Mucosa of gallbladder (tissue), 1 donor: ENCODE data around the gene SNRPA. TPM values are rescaled to one million over a fixed set of nuclear protein-coding genes. Genes with fewer than 3 reads are reported as not detected.
"Not testable (repeated sequence)": the region's sequence is repeated elsewhere in the genome, so short reads cannot be mapped to it uniquely, and the experiment has no call there.

Experiments used
- DNase-seq: peaks from one replicate; pipeline ENCODE4 v3.0.0-alpha.2; 2020; ENCODE audit warnings: low spot score
- total RNA-seq: library from RNA; stranded (reverse); gene quantifications from one replicate; pipeline ENCODE4 v1.2.1, GENCODE V29; 2021
- donor health status: DM: no; HTN: no; CAD: no.

The SNRPA gene
- total RNA-seq, 1 donor from 2014 or later = 58.1 TPM

GRCh38 chr19:40721140-40721486 lies 29.9 kb upstream of the SNRPA start:
- DNase-seq = no peak

GRCh38 chr19:40721936-40722661 lies 28.9 kb upstream of the SNRPA start:
- no peak for DNase-seq

GRCh38 chr19:40723661-40724254 lies 27.2 kb upstream of the SNRPA start:
- DNase-seq = no peak

DNA sequence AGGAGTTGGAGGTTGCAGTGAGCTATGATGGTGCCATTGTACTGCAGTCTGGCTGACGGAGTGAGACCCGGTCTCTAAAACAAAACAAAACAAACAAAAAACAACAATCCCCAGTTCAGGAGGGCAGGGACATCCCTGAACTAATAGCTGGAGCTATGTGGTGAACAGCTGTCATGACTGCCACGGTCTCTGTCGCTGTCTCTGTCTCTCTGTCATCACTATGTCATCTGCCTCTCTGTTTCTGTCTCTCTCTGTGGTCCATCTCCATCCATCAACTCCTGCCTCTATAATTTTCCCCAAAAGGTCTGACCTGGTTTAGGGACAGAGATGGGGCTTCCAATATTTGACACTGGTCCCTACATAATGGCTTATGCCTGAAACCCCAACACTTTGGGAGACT lies 26.7 kb upstream of the SNRPA start:
- DNase-seq = no peak

GRCh38 chr19:40724855-40725254 lies 26.1 kb upstream of the SNRPA start:
- no peak for DNase-seq

DNA sequence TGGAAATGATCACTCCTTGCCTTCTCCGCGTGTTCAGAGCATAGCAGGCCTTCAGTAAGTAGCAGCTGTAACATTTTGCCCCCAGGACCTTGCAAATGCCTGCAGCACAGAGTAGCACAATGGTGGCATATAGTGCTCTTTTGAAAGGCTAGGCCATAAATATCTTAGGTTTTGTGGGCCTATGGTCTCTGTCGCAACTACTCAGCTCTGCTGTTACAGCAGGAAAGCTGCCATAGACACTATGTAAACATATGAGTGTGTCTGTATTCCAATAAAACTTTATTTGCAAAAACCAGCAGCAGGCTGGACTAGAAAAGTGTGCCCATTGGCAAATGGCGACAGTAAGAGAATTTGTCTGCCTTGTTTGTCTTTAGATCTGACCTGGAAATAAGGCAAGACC lies 24.7 kb upstream of the SNRPA start:
- DNase-seq = no peak

DNA sequence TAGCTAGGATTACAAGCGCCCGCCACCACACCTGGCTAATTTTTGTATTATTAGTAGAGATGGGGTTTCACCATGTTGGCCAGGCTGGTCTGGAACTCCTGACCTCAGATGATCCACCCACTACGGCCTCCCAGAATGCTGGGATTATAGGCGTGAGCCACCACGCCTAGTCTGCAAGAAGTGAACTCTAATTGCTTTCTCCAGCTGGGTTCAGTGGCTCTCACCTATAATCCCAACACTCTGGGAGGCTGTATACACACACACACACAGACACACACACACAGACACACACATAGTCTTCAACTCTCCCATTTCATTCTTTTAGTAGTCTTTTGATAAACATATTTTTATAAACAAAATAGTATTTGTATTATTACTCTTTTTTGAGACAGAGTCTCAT lies 20.9 kb upstream of the SNRPA start:
- DNase-seq = not testable (repeated sequence)

- not testable (repeated sequence) for DNase-seq
Measured at GRCh38 chr19:40732304-40732703, 18.7 kb upstream of the SNRPA start.

- no peak for DNase-seq
Measured at GRCh38 chr19:40733149-40733548, 17.9 kb upstream of the SNRPA start.

- DNase-seq = no peak
Measured at GRCh38 chr19:40735013-40735771, 15.8 kb upstream of the SNRPA start.

- DNase-seq = no peak
Measured at GRCh38 chr19:40736661-40737060, 14.3 kb upstream of the SNRPA start.

DNA sequence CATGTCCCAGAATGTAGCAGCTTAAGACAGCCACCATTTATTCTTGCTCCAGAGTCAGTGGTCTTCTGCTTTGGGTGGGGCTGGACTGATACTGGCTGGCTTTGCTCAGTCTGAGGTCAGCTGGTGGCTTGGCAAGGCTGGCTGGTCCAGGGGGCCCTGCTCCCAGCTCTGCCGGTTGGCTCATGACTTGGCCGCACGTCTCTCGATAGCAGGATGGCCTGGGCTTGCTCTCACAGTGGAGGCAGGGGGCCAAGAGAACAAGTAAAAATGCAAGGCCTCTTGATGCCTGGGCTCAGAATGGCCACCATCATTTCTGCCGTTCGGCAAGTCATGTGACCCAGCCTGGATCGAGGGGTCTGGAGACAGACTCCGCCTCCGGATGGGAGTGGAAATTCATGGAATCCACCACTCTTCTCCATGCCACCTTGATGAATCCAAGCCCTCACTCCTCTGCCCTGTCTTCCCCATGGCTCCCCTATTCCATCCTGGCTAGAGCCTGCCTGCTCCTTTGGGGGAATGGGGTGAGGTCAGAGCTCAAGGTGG lies 13.8 kb upstream of the SNRPA start:
- no peak for DNase-seq

- no peak for DNase-seq
Measured at GRCh38 chr19:40739030-40739839, 11.8 kb upstream of the SNRPA start.

- DNase-seq = no peak
Measured at GRCh38 chr19:40739871-40740703, 10.9 kb upstream of the SNRPA start.

DNA sequence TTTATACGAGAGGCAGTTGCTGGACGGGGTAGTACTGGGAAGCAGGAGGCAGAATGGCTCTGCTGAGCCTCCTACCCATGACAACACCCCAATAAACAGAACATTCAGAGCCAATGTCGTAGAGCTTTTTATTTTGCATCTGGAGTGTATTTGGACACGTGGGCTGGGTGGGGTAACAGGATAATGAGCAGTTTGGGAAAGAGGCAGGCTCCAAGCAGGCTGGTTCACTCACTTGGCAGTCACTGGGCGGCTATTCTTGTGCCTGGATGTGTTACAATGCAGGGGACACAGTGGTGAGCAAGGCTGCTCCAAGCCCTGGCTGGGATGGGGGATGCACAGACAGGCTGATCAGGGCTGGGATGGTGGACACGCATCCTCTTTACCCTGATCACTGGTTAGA lies 10.3 kb upstream of the SNRPA start:
- DNase-seq = peak; percentile 31

DNA sequence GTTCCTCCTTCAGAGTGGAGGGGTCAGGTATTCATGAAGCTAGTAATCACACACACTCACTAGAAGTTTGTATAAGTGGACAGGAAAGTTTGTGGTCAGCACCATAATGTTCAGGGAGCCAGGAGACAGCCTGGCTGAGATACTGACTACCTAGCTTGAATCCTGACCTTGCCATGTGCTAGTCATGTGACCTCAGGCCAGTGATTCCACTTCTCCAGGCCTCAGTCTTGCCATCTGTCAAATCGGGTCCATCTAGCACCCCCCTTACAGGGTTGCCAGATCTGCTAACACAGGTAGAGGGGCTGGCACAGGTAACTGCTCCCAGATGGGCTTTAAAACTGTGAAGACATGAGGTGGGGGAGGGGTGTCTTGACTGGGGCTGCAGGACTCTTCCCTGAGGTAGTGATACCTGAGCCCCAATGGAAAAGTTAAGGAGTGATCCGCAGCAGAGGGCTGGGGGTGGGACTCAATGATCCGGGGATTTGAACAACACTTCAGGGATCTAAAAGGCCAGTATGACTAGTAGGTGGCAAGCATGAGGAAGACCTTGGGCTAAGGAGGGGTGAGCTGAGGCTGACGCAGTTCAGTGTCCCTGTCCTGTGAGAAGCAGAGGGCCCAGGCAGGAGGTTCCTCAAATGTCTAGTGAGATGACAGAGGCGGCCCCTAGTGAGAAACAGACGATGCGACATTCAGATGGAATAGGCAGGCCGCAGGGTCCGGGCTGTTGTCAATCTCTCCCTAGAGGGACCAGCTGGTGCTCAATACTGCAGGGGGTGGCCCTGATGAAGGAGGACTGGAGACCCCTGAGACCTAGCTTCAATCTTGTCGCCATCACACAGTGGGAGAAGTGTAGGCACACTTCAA lies 9.2 kb upstream of the SNRPA start:
- DNase-seq = no peak

DNA sequence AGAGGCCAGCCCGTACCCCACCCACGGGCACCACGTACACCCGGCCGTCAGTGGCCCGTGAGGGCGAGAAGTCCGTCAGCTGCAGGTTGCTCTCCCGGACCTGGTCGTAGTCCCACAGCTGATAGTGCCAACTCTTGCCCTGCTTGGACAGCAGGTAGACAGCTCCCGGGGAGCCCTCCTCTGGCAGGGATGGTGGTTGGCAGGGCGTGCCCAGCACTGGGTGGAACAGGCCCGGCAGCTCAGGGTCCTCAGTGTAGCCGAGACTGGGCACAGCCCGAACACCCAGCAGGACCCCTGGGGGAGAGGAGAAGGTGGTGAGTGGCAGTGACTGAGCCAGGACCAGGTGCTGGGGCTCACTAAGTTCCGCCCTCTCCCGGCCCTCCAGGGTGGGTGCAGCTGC lies 8.5 kb upstream of the SNRPA start:
- no peak for DNase-seq

GRCh38 chr19:40742886-40743285 lies 8.1 kb upstream of the SNRPA start:
- no peak for DNase-seq

- DNase-seq = no peak
Measured at GRCh38 chr19:40743926-40744325, 7.1 kb upstream of the SNRPA start.
